IPS DF 4.7 (cell line): Measurements from ENCODE around the gene WDR47.
"Not testable (repeated sequence)": the region's sequence is repeated elsewhere in the genome, so short reads cannot be mapped to it uniquely, and the experiment has no call there.

ENCODE experiments used
- DNase-seq: peaks from one replicate; pipeline ENCODE4 v3.0.0-alpha.2; 2013; ENCODE audit warnings: low spot score; ENCODE audit errors: extremely low read depth

WDR47 gene

GRCh38 chr1:109052145-109052544 lies 10.2 kb upstream of the WDR47 start:
- not testable (repeated sequence) for DNase-seq

- DNase-seq: no peak
Observed at GRCh38 chr1:109050228-109050995, 8.5 kb upstream of the WDR47 start.

GRCh38 chr1:109048335-109048734 lies 6.4 kb upstream of the WDR47 start:
- DNase-seq: no peak

GRCh38 chr1:109047339-109047738 lies 5.4 kb upstream of the WDR47 start:
- DNase-seq: no peak

- no peak for DNase-seq
Observed at GRCh38 chr1:109046671-109047070, 4.8 kb upstream of the WDR47 start.

- DNase-seq: no peak
Observed at GRCh38 chr1:109045595-109045994, 3.7 kb upstream of the WDR47 start.

GRCh38 chr1:109040989-109041620 lies 797 bp downstream of the WDR47 start:
- no peak for DNase-seq

GRCh38 chr1:109040627-109040988 lies 1.3 kb downstream of the WDR47 start:
- no peak for DNase-seq

GRCh38 chr1:109034382-109034781 lies 7.5 kb downstream of the WDR47 start:
- DNase-seq: no peak

- DNase-seq: not testable (repeated sequence)
Observed at GRCh38 chr1:109029493-109029892, 12.4 kb downstream of the WDR47 start.

GRCh38 chr1:109027841-109028240 lies 14.1 kb downstream of the WDR47 start:
- no peak for DNase-seq

- no peak for DNase-seq
Observed at GRCh38 chr1:109025694-109026093, 16.2 kb downstream of the WDR47 start.

GRCh38 chr1:109024646-109025045 lies 17.3 kb downstream of the WDR47 start:
- DNase-seq: no peak

- DNase-seq: no peak
Observed at GRCh38 chr1:109020693-109021257, 21.1 kb downstream of the WDR47 start.

- DNase-seq: not testable (repeated sequence)
Observed at GRCh38 chr1:109017719-109018118, 24.2 kb downstream of the WDR47 start.

- DNase-seq: no peak
Observed at GRCh38 chr1:109017134-109017533, 24.8 kb downstream of the WDR47 start.

- no peak for DNase-seq
Observed at GRCh38 chr1:109011335-109011734, 30.6 kb downstream of the WDR47 start.

- not testable (repeated sequence) for DNase-seq
Observed at GRCh38 chr1:108996622-108997021, 45.3 kb downstream of the WDR47 start.

- DNase-seq: no peak
Observed at GRCh38 chr1:108983114-108983513, 58.8 kb downstream of the WDR47 start.

GRCh38 chr1:108976658-108977057 lies 65.2 kb downstream of the WDR47 start:
- DNase-seq: no peak

GRCh38 chr1:108972951-108973350 lies 69.0 kb downstream of the WDR47 start:
- no peak for DNase-seq

GRCh38 chr1:108969346-108969745 lies 72.6 kb downstream of the WDR47 start:
- no peak for DNase-seq
